GM12878 (cell line): Measurements from ENCODE around the gene CAMK2A. TPM values are rescaled to one million over a fixed set of nuclear protein-coding genes. Genes with fewer than 3 reads are reported as not detected.

Experiments used
- ATAC-seq: fragments of 200-7000 bp; cut with Tn5 transposase; 3 replicates; pipeline ENCODE4 v1.9.1; 2020; ENCODE audit warnings: mild to moderate bottlenecking, moderate library complexity
- BruUV-seq: library from RNA; stranded (reverse); fragments of 400-500 nt; replicated peaks from 2 replicates; lab custom pipeline; 2021; lab: Mats Ljungman, UMichigan
- CTCF ChIA-PET: fragments of 300-600 bp; sonication (Branson Sonifier 250); formaldehyde crosslinking; extraction: SDS; loops from one replicate; lab custom pipeline; 2021; ENCODE audit warnings: inconsistent platforms; lab: Yijun Ruan, JAX
- POLR2A ChIA-PET: fragments of 350-600 bp; formaldehyde crosslinking; extraction: SDS; loops from one replicate; lab custom pipeline; 2021; ENCODE audit warnings: inconsistent platforms; lab: Charles Lee
- RAD21 ChIA-PET: fragments of 300-600 bp; sonication (Branson Sonifier 250); formaldehyde crosslinking; loops from one replicate; lab custom pipeline; 2023; ENCODE audit warnings: antibody characterized with exemption; ENCODE audit not compliant: unreplicated experiment; lab: Charles Lee
- SMC1A ChIA-PET: fragments of 300-600 bp; sonication (Branson Sonifier 250); formaldehyde crosslinking; loops from one replicate; lab custom pipeline; 2023; ENCODE audit not compliant: unreplicated experiment, uncharacterized antibody; lab: Charles Lee
- DNase-seq: peaks from one replicate; pipeline ENCODE4 v3.0.0-alpha.2; 2011; ENCODE audit warnings: low read depth, low spot score
- FAIRE-seq: peaks from 3 replicates; lab custom pipeline; 2011; peaks lifted over from hg19 to GRCh38; lab: Jason Lieb, UNC
- H2AFZ ChIP-seq: 2 replicates; pipeline ENCODE4 v1.6.0; 2011; ENCODE audit warnings: low read depth, low read length, control low read depth; ENCODE audit not compliant: control insufficient read depth
- H3K27ac ChIP-seq: 2 replicates; pipeline ENCODE4 v1.5.1; 2011; ENCODE audit warnings: control low read depth; ENCODE audit not compliant: control insufficient read depth, insufficient read depth
- H3K27me3 ChIP-seq, 2 experiments: replicated peaks in 1 of 2; 2 replicates each; pipeline versions ENCODE4 v1.6.0 to v1.6.1; 2011; ENCODE audit warnings: low read length in 1 of 2; ENCODE audit not compliant: control insufficient read depth in 2 of 2, insufficient read depth in 2 of 2
- H3K36me3 ChIP-seq, 2 experiments: 2 replicates each; pipeline ENCODE4 v1.5.1; 2011; ENCODE audit warnings: low read length in 1 of 2; ENCODE audit not compliant: control insufficient read depth in 2 of 2, insufficient read depth in 2 of 2
- H3K4me1 ChIP-seq: 2 replicates; pipeline ENCODE4 v1.6.1; 2011; ENCODE audit warnings: mild to moderate bottlenecking, low read length, moderate library complexity, mixed read lengths; ENCODE audit not compliant: control insufficient read depth, insufficient read depth
- H3K4me2 ChIP-seq: 2 replicates; pipeline ENCODE4 v1.6.0; 2011; ENCODE audit warnings: control low read depth; ENCODE audit not compliant: control insufficient read depth, insufficient read depth
- H3K4me3 ChIP-seq: fragments of 200-600 bp; sonication (generic); 2 replicates; pipeline ENCODE4 v1.5.1; 2016
- H3K79me2 ChIP-seq: 2 replicates; pipeline ENCODE4 v1.6.0; 2011; ENCODE audit warnings: low read length; ENCODE audit not compliant: control insufficient read depth, insufficient read depth
- H3K9ac ChIP-seq: 2 replicates; pipeline ENCODE4 v1.8.0; 2011; ENCODE audit warnings: low read length, control low read depth, mixed read lengths; ENCODE audit not compliant: control insufficient read depth, insufficient read depth
- H3K9me3 ChIP-seq: replicated peaks from 3 replicates; pipeline ENCODE4 v1.5.1; 2011; ENCODE audit warnings: mild to moderate bottlenecking, low read length; ENCODE audit not compliant: control insufficient read depth, insufficient read depth
- H4K20me1 ChIP-seq: 2 replicates; pipeline ENCODE4 v1.6.0; 2011; ENCODE audit not compliant: control insufficient read depth, insufficient read depth
- NFYA ChIP-seq: IDR thresholded peaks from 2 replicates; pipeline ENCODE4 v1.6.1; 2011; ENCODE audit warnings: low read depth, mild to moderate bottlenecking, low read length, improper control_type of control experiment, borderline replicate concordance
- ZBTB4 ChIP-seq: fragments of 450-650 bp; formaldehyde crosslinking; IDR thresholded peaks from 2 replicates; pipeline ENCODE4 v1.4.0; 2022; ENCODE audit warnings: mild to moderate bottlenecking, moderate library complexity
- WGBS: methylation state at CpG from one replicate; pipeline ENCODE4 v1.1.6; 2016; ENCODE audit warnings: low lambda C conversion rate; ENCODE audit not compliant: insufficient replicate concordance, insufficient coverage; ENCODE audit errors: missing lambda C conversion rate; 5-methylcytosine and 5-hydroxymethylcytosine counted together
- in situ Hi-C: fragments of 300-500 bp; cut with MboI; formaldehyde crosslinking; loops from 9 replicates; pipeline ENCODE4 v1.14.3; 2018; ENCODE audit warnings: mixed read lengths
- intact Hi-C: fragments of 100-400 bp; cut with micrococcal nuclease; formaldehyde crosslinking; loops from one replicate; pipeline ENCODE4 v1.14.2; 2022; ENCODE audit not compliant: unreplicated experiment
- polyA plus RNA-seq, 11 experiments: library from polyadenylated mRNA; depleted of rRNA in 4 of 11; unstranded in 6 of 11; stranded (reverse) in 5 of 11; fragments of >200 nt; fragmentation: Nextera tagmentation in 4 of 11; fragmentation: Illumina TruSeq in 1 of 11; extraction: Ambion mirVana in 4 of 11; extraction: Trizol in 1 of 11; gene quantifications; 1 replicate in 1 of 11; 2 replicates in 10 of 11; pipeline versions ENCODE4 v1.2.1 to v1.2.3, GENCODE V29; 2011 to 2016; ENCODE audit warnings: inconsistent platforms in 2 of 11, missing spikeins in 2 of 11, low read depth in 1 of 11
- total RNA-seq, 4 experiments: library from RNA; depleted of rRNA in 3 of 4; stranded (reverse); fragments of >200 nt in 3 of 4; fragmentation: Illumina TruSeq in 1 of 4; extraction: Trizol in 1 of 4; gene quantifications; 2 replicates each; pipeline versions ENCODE4 v1.2.1 to v1.2.3, GENCODE V29; 2013 to 2021
- TF ChIP-seq, protein P1 (sequence below): fragments of 450-650 bp; IDR thresholded peaks from 2 replicates; pipeline ENCODE4 v1.6.1; 2017; ENCODE audit warnings: borderline replicate concordance

Gene CAMK2A
- total and polyA plus RNA-seq, 10 of the 15 experiments (the other 5 are each of a cell fraction or from before 2014, with no cell fraction given) = 0.11 TPM; not detected in 9

- CTCF ChIA-PET = interaction anchor here (1.3 to 4.7 kb wide), 4 partner anchors 13 to 90 kb away, joined by 3 to 30 read pairs (median 12); no protein-coding TSS in a partner anchor
- no peaks in the 10 kb centered on the region for H3K36me3 ChIP-seq
- in situ Hi-C loops = loop anchor here (5.0 to 10.0 kb wide), 2 partner anchors 93 to 585 kb away; no protein-coding TSS in a partner anchor
These were observed 69.7 kb downstream of the CAMK2A start for GRCh38 chr5:150219861-150220260.

More at GRCh38 chr5:150219861-150220260, 69.7 kb downstream of the CAMK2A start:
- DNase-seq (no peak), FAIRE-seq (no peak), ATAC-seq (no peak)
- Histone ChIP-seq H3K4me3 (no peak overlapping the region), H3K4me2 (no peak overlapping the region), H2AFZ (no peak overlapping the region), H3K4me1 (no peaks in the 10 kb centered on the region), H3K27me3 (peaks cover 2 to 4% of the 10 kb centered on the region in 2 experiments; a peak in 3 of 4 replicates), H3K9ac (no peak overlapping the region), H3K79me2 (no peaks in the 10 kb centered on the region), H4K20me1 (no peaks in the 10 kb centered on the region), H3K27ac (no peak overlapping the region), H3K9me3 (no peaks in the 10 kb centered on the region)
- 15% methylated on average over 2 of the region's 2 CpGs for WGBS
- RAD21 ChIA-PET = interaction anchor here (1.1 to 1.4 kb wide), 2 partner anchors 98 to 226 kb away, joined by 3 to 4 read pairs; no protein-coding TSS in a partner anchor
- TF ChIP-seq, protein P1, sequence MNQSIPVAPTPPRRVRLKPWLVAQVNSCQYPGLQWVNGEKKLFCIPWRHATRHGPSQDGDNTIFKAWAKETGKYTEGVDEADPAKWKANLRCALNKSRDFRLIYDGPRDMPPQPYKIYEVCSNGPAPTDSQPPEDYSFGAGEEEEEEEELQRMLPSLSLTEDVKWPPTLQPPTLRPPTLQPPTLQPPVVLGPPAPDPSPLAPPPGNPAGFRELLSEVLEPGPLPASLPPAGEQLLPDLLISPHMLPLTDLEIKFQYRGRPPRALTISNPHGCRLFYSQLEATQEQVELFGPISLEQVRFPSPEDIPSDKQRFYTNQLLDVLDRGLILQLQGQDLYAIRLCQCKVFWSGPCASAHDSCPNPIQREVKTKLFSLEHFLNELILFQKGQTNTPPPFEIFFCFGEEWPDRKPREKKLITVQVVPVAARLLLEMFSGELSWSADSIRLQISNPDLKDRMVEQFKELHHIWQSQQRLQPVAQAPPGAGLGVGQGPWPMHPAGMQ = no peak
- TF ChIP-seq NFYA (no peak), ZBTB4 (CRISPR knock-in tag) (no peak)
- POLR2A ChIA-PET = no interaction called here
- no TSS peak for BruUV-seq
- SMC1A ChIA-PET = interaction anchor here (1.8 to 3.5 kb wide), 2 partner anchors 16 to 90 kb away, joined by 4 to 22 read pairs; no protein-coding TSS in a partner anchor
- intact Hi-C loops = loop anchor here (5.0 to 10.0 kb wide), 2 partner anchors 183 to 585 kb away; no protein-coding TSS in a partner anchor
